Hepatocyte (in vitro differentiated cells): ENCODE data around the gene IKZF3. TPM values are rescaled to one million over a fixed set of nuclear protein-coding genes. Genes with fewer than 3 reads are reported as not detected.

Experiments
- DNase-seq: peaks from one replicate; pipeline ENCODE4 v3.0.0-alpha.2; 2016; ENCODE audit warnings: low spot score
- H2AFZ ChIP-seq: fragments of 200-600 bp; sonication (generic); 2 replicates; pipeline ENCODE4 v1.6.0; 2016; ENCODE audit warnings: antibody characterized with exemption, mild to moderate bottlenecking
- H3K27ac ChIP-seq: fragments of 200-600 bp; sonication (generic); 2 replicates; pipeline ENCODE4 v1.5.1; 2016; ENCODE audit warnings: mild to moderate bottlenecking
- H3K27me3 ChIP-seq: fragments of 200-600 bp; sonication (generic); 2 replicates; pipeline ENCODE4 v1.6.1; 2016
- H3K36me3 ChIP-seq: fragments of 200-600 bp; sonication (generic); replicated peaks from 2 replicates; pipeline ENCODE4 v1.5.1; 2016; ENCODE audit warnings: low read depth; ENCODE audit not compliant: insufficient read depth
- H3K4me1 ChIP-seq: fragments of 200-600 bp; sonication (generic); 2 replicates; pipeline ENCODE4 v1.5.1; 2016; ENCODE audit warnings: mild to moderate bottlenecking, moderate library complexity; ENCODE audit not compliant: insufficient read depth
- H3K4me2 ChIP-seq: fragments of 200-600 bp; sonication (generic); 2 replicates; pipeline ENCODE4 v1.6.0; 2016
- H3K4me3 ChIP-seq: fragments of 200-600 bp; sonication (generic); 2 replicates; pipeline ENCODE4 v1.5.1; 2016; ENCODE audit warnings: mild to moderate bottlenecking
- H3K79me2 ChIP-seq: fragments of 200-600 bp; sonication (generic); 2 replicates; pipeline ENCODE4 v1.6.0; 2017; ENCODE audit warnings: mild to moderate bottlenecking
- H3K9me2 ChIP-seq: fragments of 200-600 bp; sonication (generic); replicated peaks from 2 replicates; pipeline ENCODE4 v1.6.0; 2017; ENCODE audit warnings: mild to moderate bottlenecking; ENCODE audit not compliant: insufficient read depth
- H3K9me3 ChIP-seq: fragments of 200-600 bp; sonication (generic); 2 replicates; pipeline ENCODE4 v1.5.1; 2016; ENCODE audit warnings: low read depth, mild to moderate bottlenecking
- H4K20me1 ChIP-seq: fragments of 200-600 bp; sonication (generic); 2 replicates; pipeline ENCODE4 v1.6.0; 2016; ENCODE audit warnings: mild to moderate bottlenecking; ENCODE audit not compliant: insufficient read depth, poor library complexity, severe bottlenecking
- CTCF ChIP-seq: fragments of 200-600 bp; sonication (generic); IDR thresholded peaks from 2 replicates; pipeline ENCODE4 v1.5.1; 2016; ENCODE audit warnings: antibody characterized with exemption, mild to moderate bottlenecking; ENCODE audit not compliant: poor library complexity
- EZH2 ChIP-seq: fragments of 200-600 bp; sonication (generic); IDR thresholded peaks from 2 replicates; pipeline ENCODE4 v1.6.1; 2016; ENCODE audit warnings: antibody characterized with exemption, mild to moderate bottlenecking, borderline replicate concordance
- EZH2phosphoT487 ChIP-seq: fragments of 200-600 bp; sonication (generic); IDR thresholded peaks from one replicate; pipeline ENCODE4 v1.6.1; 2018; ENCODE audit warnings: antibody characterized with exemption, mild to moderate bottlenecking, low read depth, moderate library complexity; ENCODE audit not compliant: unreplicated experiment, severe bottlenecking
- WGBS: methylation state at CpG from one replicate; pipeline ENCODE4 v1.1.6; 2016; ENCODE audit warnings: low lambda C conversion rate; ENCODE audit errors: missing lambda C conversion rate; 5-methylcytosine and 5-hydroxymethylcytosine counted together
- polyA plus RNA-seq: library from polyadenylated mRNA; unstranded; fragments of >200 nt; fragmentation: Nextera tagmentation; extraction: Ambion mirVana; gene quantifications from 2 replicates; pipeline ENCODE4 v1.2.1, GENCODE V29; 2016
- total RNA-seq: library from RNA; depleted of rRNA; stranded (reverse); fragments of >200 nt; gene quantifications from 2 replicates; pipeline ENCODE4 v1.2.3, GENCODE V29; 2014

Gene IKZF3
- total and polyA plus RNA-seq, 2 experiments from 2014 or later, result under 0.01 TPM; not detected in 1

- Histone ChIP-seq H3K4me1 (no peaks in the 10 kb centered on the region), H3K9me2 (no peaks in the 10 kb centered on the region), H3K9me3 (peaks cover 8% of the 10 kb centered on the region), H4K20me1 (no peaks in the 10 kb centered on the region), H3K79me2 (no peaks in the 10 kb centered on the region), H3K4me3 (no peak overlapping the region), H3K27ac (no peak overlapping the region), H3K36me3 (no peaks in the 10 kb centered on the region), H2AFZ (no peak overlapping the region), H3K27me3 (no peaks in the 10 kb centered on the region), H3K4me2 (no peak overlapping the region)
- WGBS, result 88% methylated on average over 6 of the region's 6 CpGs
- no peak for TF ChIP-seq EZH2
- no peak for TF ChIP-seq CTCF
- no peak for TF ChIP-seq EZH2phosphoT487
- no peak for DNase-seq
These were observed 28.0 kb downstream of the IKZF3 start for GRCh38 chr17:39836117-39836516.

- Histone ChIP-seq H3K9me3 (peaks cover 8% of the 10 kb centered on the region), H3K27me3 (no peaks in the 10 kb centered on the region), H3K79me2 (no peaks in the 10 kb centered on the region), H4K20me1 (no peaks in the 10 kb centered on the region), H3K4me3 (no peak overlapping the region), H3K9me2 (no peaks in the 10 kb centered on the region), H3K36me3 (no peaks in the 10 kb centered on the region), H3K27ac (no peak overlapping the region), H3K4me2 (no peak overlapping the region), H2AFZ (no peak overlapping the region), H3K4me1 (no peaks in the 10 kb centered on the region)
- whole genome bisulfite sequencing, result 96% methylated on average over 17 of the region's 17 CpGs
- no peak for TF ChIP-seq EZH2
- TF ChIP-seq CTCF, result no peak
- TF ChIP-seq EZH2phosphoT487, result no peak
- no peak for DNase-seq
These were observed 28.9 kb downstream of the IKZF3 start for GRCh38 chr17:39835038-39835786.

- no peak for TF ChIP-seq CTCF
- no peak for TF ChIP-seq EZH2
- no peak for TF ChIP-seq EZH2phosphoT487
- Histone ChIP-seq H4K20me1 (no peaks in the 10 kb centered on the region), H3K4me1 (no peaks in the 10 kb centered on the region), H3K9me3 (peaks cover 8% of the 10 kb centered on the region), H3K27me3 (no peaks in the 10 kb centered on the region), H3K4me2 (no peak overlapping the region), H3K36me3 (no peaks in the 10 kb centered on the region), H2AFZ (no peak overlapping the region), H3K4me3 (no peak overlapping the region), H3K79me2 (no peaks in the 10 kb centered on the region), H3K9me2 (no peaks in the 10 kb centered on the region), H3K27ac (no peak overlapping the region)
- no peak for DNase-seq
These were observed 30.1 kb downstream of the IKZF3 start for GRCh38 chr17:39834017-39834416.
